GM19395 (cell line): ENCODE results near the gene ZNF536.

ENCODE experiments used
- ATAC-seq: cut with Tn5 transposase; IDR thresholded peaks from one replicate; pipeline ENCODE4 v1.9.1; 2021; ENCODE audit warnings: mild to moderate bottlenecking, moderate library complexity; ENCODE audit not compliant: unreplicated experiment

The ZNF536 gene

GRCh38 chr19:30371960-30372824 is at the start of gene ZNF536:
Gene ZNF536 (plus strand): TSS chr19:30372384. CDS start chr19:30443563, 71,179 bp downstream.
- ATAC-seq: no peak

GRCh38 chr19:30322641-30323320 is 49.4 kb upstream of the ZNF536 start:
- ATAC-seq: no peak

DNA sequence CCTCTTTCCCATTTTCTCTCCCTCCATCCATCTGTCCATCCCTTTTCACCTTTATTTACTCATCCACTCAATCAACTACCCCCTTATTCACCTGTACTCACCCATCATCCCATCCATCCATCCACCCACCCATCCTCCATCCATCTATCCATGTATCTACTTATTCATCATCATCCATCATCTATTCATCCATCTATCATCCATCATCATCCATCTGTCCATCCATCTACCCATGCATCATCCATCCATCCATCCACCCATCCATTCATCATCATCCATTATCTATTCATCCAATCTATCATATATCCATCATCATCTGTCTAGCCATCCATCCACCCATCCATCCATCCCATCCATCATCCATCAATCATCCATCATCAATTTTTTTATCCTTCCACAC is 48.3 kb upstream of the ZNF536 start:
- no peak for ATAC-seq

DNA sequence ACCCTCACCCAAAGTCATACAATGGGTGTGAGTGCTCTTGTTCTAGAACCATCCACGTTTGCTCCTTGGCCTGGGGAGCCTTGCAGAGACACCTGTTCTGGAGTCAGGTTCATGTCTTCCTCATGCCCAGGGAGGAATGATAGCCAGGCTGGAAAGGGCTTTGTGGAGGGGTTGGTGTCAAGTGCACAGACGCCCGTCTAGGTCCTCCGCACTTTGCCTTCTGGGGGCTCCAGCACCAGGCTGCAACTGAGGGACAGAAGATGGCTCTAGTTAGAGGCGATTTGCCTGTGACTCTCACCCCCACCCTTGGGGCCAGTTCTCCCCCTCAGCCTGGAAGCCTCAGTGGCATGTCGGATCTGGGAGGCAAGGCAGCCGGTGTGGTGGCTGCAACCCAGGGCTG is 47.2 kb upstream of the ZNF536 start:
- no peak for ATAC-seq

DNA sequence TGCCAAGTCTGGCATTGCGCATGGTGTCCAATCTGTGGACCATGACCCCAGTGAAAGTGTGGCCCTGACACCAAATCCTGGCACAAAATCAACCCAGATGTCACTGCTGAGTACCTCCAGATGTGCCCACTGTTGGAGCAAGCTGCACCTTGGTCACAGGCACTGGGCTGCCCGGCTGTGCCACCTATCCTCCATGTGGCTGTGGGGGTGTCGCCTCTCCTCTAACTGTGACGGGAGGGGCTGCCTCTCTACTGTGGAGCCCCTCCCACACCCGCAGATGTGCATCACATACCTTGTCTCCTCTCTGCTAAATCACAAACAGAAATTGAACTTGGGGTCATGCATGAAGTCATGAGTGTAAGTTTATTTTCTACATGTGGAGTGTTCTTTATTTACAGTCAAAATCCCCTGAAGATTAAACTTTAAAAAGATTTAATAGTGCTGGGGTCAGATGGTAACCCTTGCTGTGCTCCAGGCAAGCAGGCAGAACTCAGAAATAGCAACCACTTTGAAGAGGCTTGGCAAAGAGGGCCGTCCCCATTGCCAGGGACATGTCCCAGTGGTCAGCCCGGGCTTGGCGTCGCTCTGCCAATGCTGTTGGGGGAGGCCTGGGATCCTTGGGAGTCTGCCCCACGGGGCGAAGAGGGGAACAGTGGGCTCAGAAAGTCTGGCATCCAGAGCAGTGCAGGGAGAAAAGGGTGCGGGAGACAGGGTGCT is 46.4 kb upstream of the ZNF536 start:
- ATAC-seq: no peak

DNA sequence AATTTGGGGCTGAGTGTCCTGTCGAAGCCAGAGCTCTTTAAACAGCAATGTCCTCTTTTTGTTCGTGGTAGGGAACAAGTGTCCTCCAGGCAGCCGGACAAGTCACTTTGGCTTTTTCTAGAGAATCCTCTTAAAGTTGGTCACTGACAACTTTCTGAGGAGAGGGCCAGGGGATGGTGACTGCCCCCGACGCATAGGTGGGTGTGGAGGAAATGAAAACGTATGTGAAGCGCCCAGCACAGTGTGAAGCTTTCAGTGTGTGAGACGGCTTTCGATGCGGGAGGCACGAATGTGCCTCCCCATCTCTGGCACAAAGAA is 45.8 kb upstream of the ZNF536 start:
- no peak for ATAC-seq

- ATAC-seq: no peak
These were observed 44.9 kb upstream of the ZNF536 start for GRCh38 chr19:30327331-30327730.

- no peak for ATAC-seq
These were observed 44.1 kb upstream of the ZNF536 start for GRCh38 chr19:30328096-30328495.

GRCh38 chr19:30330266-30330665 is 41.9 kb upstream of the ZNF536 start:
- ATAC-seq: no peak

- no peak for ATAC-seq
These were observed 39.5 kb upstream of the ZNF536 start for GRCh38 chr19:30332445-30333234.

- no peak for ATAC-seq
These were observed 38.7 kb upstream of the ZNF536 start for GRCh38 chr19:30333291-30334065.

- no peak for ATAC-seq
These were observed 37.3 kb upstream of the ZNF536 start for GRCh38 chr19:30334841-30335240.

- no peak for ATAC-seq
These were observed 36.8 kb upstream of the ZNF536 start for GRCh38 chr19:30335306-30335886.

DNA sequence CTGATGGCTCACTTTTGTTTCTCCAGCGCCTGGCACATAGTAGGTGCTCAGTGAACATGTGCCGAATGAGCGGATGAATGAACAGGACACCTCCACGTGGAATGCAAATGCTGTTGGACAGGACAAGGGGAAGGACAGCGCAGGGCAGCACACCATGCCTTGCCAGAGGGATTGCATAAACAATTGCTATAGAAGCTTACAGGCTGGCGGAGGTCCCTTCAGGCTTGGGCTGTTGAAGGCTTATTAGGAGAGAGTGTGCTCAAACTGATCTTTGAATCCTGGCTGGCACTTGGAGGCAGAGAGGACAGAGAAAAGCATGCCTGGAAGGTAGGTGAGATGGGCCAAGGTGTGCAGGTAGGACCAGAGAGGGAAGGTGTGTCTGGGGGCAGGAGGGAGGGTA is 35.9 kb upstream of the ZNF536 start:
- ATAC-seq: no peak

DNA sequence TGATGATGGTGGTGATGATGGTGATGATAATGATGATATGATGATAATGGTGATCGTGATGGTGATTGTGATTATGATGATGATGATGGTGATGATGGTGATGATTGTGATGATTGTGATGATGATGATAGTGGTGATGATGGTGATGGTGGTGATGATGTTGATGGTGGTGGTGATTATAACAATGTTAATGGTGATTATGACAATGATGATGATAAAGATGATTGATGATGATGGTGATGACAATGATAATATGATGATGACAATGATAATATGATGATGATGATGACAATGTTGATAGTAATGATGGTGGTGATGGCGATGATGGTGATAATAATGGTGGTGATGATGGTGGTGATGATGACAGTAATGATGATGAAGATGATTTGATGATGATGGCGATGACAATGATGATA is 34.1 kb upstream of the ZNF536 start:
- ATAC-seq: no peak

DNA sequence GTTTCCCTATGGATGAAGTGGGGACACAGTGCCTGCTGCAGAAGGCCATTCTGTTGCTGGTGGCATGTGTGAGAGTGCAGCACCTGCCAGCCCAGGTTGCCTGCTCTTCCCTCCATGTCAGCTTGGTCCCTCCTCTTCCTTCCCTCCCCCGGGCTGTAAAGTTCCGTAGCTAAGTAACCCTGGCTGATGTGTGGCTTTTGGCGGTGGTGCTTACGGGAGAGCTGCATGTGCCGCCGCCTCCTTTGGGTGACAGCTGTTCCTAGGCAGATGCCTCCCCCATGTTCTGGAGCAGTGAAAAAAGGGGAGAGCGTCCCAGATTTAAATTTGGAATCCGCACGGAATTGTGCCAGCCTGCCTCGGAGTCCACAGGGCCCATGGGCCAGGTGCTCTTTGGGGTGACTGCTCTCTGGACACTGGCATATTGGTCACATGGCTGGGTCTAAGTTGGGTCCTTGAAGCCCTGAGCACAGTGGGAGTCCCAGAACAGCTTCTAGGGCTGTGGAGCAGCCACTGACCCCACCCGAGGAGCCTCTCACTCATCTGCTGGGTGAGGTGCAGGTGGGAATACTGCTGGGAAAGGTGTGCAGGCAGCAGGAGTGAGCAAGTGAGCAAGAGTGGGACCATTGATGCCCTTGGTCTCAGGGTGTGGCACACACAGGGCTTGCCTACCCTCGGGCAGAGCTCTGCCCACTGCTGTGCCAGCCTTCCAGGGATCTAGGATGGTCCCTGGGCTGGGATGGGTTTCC is 33.1 kb upstream of the ZNF536 start:
- no peak for ATAC-seq

DNA sequence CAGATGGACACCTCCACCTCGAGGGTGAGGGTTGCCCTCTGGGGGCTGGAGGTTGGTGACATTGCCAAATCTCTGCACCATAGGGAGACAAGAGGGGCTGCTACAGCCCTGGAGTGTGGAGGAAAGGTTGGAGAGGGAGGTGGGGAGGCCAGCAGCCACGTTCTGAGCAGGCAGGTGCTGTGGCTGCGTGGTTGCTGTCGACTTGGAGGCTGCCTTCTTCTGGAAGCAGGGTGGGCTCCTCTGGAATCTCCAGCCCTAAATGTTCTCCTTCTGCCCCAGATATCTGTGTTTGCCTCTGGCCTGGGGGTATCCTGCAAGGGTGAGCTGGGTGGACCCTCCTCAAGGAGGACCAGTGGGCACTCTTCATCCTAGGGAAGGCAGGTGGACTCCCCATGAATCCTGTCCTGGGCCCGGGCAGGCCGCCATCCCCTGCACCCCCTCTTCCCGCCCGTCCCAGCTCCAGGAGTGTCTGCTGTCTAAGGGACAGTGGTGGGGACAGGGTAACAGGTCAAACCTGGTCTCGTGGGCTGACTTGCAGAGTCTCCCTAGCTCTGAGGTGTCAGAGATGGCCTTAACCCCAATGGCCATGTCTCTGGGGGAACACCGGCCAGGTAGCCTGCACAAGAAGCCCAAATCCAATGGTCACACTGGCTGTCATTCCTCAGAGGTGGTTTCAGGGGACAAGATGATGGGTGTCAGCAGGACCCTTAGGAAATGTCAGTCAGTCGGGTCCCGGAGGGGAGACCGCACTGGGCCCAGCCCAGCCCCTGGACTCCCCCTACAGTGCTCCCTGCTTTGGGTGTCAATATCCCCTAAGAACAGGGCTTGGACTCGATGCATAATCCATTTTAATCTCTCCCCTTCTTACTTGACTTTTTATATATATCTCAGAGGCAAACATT is 32.3 kb upstream of the ZNF536 start:
- ATAC-seq: no peak
